ENCODE results near the gene HSPBAP1. TPM values are rescaled to one million over a fixed set of nuclear protein-coding genes. Genes with fewer than 3 reads are reported as not detected.
A peak's percentile ranks its signal among the peaks of the same experiment; 100 is the strongest.

HSPBAP1 gene
- total and polyA plus RNA-seq, 10 donors, result 16.9 to 42.9 (median 23.8) TPM

GRCh38 chr3:122825460-122825859, 31.8 kb upstream of the HSPBAP1 start:
- peak overlapping the region in 4 of 8 donors; percentile 35 to 49 (median 44) for H3K27ac ChIP-seq
- no peak for DNase-seq

GRCh38 chr3:122824465-122825381, 31.1 kb upstream of the HSPBAP1 start:
- WGBS, 5 donors, result 87 to 95% (median 94%) methylated on average over 7 of the region's 7 CpGs
- intact Hi-C loops (cut with DNase I; ENCODE audit: low total_unique reads), result no loop called here
- DNase-seq, result no peak
- Histone ChIP-seq H3K4me1 (no peaks in the 10 kb centered on the region), H3K9me3 (no peaks in the 10 kb centered on the region), H3K27ac (peak overlapping the region in 5 of 8 donors; percentile 7 to 54 (median 45)), H3K27me3 (replicated peaks in 1 of 7) (no peaks in the 10 kb centered on the region), H3K4me3 (no peak overlapping the region), H3K36me3 (peaks cover 0 to 62% (median 5%) of the 10 kb centered on the region in 6 donors)
- no peak for TF ChIP-seq POLR2AphosphoS5 (IDR thresholded peaks at IDR 0.05)
- no peak for TF ChIP-seq POLR2A (IDR thresholded peaks at IDR 0.05)
- TF ChIP-seq CTCF (IDR thresholded peaks at IDR 0.05 in 8 of 11, conservative IDR thresholded peaks at IDR 0.05 in 3 of 11), result no peak

More at GRCh38 chr3:122825460-122825859, 31.8 kb upstream of the HSPBAP1 start:
- 71 to 82% (median 76%) methylated on average over 4 of the region's 4 CpGs for WGBS, 5 donors
- H3K27me3 ChIP-seq (replicated peaks in 1 of 7), result no peaks in the 10 kb centered on the region
- H3K36me3 ChIP-seq, result peaks cover 0 to 58% (median 5%) of the 10 kb centered on the region in 6 donors
- intact Hi-C loops (cut with DNase I; ENCODE audit: low total_unique reads), result no loop called here
- no peak for TF ChIP-seq POLR2AphosphoS5 (IDR thresholded peaks at IDR 0.05)
- TF ChIP-seq POLR2A (IDR thresholded peaks at IDR 0.05), result no peak
- TF ChIP-seq CTCF (IDR thresholded peaks at IDR 0.05 in 8 of 11, conservative IDR thresholded peaks at IDR 0.05 in 3 of 11), result no peak
- no peaks in the 10 kb centered on the region for H3K9me3 ChIP-seq
- no peaks in the 10 kb centered on the region for H3K4me1 ChIP-seq
- no peak overlapping the region for H3K4me3 ChIP-seq

GRCh38 chr3:122816587-122816986, 23.0 kb upstream of the HSPBAP1 start:
- Histone ChIP-seq H3K27ac (no peak overlapping the region), H3K4me3 (no peak overlapping the region), H3K9me3 (no peaks in the 10 kb centered on the region)

More at GRCh38 chr3:122816587-122816986, 23.0 kb upstream of the HSPBAP1 start:
- Histone ChIP-seq H3K27me3 (replicated peaks in 1 of 7) (no peaks in the 10 kb centered on the region), H3K36me3 (peaks cover 0 to 70% (median 0%) of the 10 kb centered on the region in 6 donors), H3K4me1 (no peaks in the 10 kb centered on the region)
- 86 to 96% (median 92%) methylated on average over 2 of the region's 2 CpGs for WGBS, 5 donors
- TF ChIP-seq POLR2A (IDR thresholded peaks at IDR 0.05), result no peak
- TF ChIP-seq CTCF (IDR thresholded peaks at IDR 0.05 in 8 of 11, conservative IDR thresholded peaks at IDR 0.05 in 3 of 11), result no peak
- no peak for TF ChIP-seq POLR2AphosphoS5 (IDR thresholded peaks at IDR 0.05)
- no peak for DNase-seq
- intact Hi-C loops (cut with DNase I; ENCODE audit: low total_unique reads), result no loop called here

Measured in spleen (tissue), 11 donors.